Measurements from ENCODE around the gene PIP5K1B.

GRCh38 chr9:68859347-68859746, 154.3 kb downstream of the PIP5K1B start:
- no peak for TF ChIP-seq CENPX (CRISPR knock-in tag; IDR thresholded peaks at IDR 0.05)
- no peak for TF ChIP-seq POLR2AphosphoS5 (IDR thresholded peaks at IDR 0.05; ENCODE audit: low read depth, low read length)
- no peak for TF ChIP-seq GABPA (IDR thresholded peaks at IDR 0.05; ENCODE audit: low read depth, low read length)
- no peak for TF ChIP-seq GABPA (CRISPR knock-in tag; IDR thresholded peaks at IDR 0.05; ENCODE audit: low read depth)
- TF ChIP-seq ZNF276 (CRISPR knock-in tag; IDR thresholded peaks at IDR 0.05; ENCODE audit: low read depth) = no peak
- TF ChIP-seq KAT8 (CRISPR knock-in tag; IDR thresholded peaks at IDR 0.05) = no peak
- no peak for TF ChIP-seq TCF7L2 (IDR thresholded peaks at IDR 0.05; ENCODE audit: low read depth, low read length)
- TF ChIP-seq USF2 (IDR thresholded peaks at IDR 0.05; ENCODE audit: low read depth, low read length) = no peak
- TF ChIP-seq USF2 (CRISPR knock-in tag; IDR thresholded peaks at IDR 0.05; ENCODE audit: borderline replicate concordance) = no peak
- no peak for TF ChIP-seq JUND (CRISPR knock-in tag; IDR thresholded peaks at IDR 0.05)
- TF ChIP-seq ZNF331 (CRISPR knock-in tag; IDR thresholded peaks at IDR 0.05) = no peak
- TF ChIP-seq CTCF (CRISPR knock-in tag; IDR thresholded peaks at IDR 0.05) = no peak
- TF ChIP-seq CBX5 (CRISPR knock-in tag; IDR thresholded peaks at IDR 0.05; ENCODE audit: borderline replicate concordance) = no peak
- TF ChIP-seq SMARCE1 (IDR thresholded peaks at IDR 0.05; ENCODE audit: borderline replicate concordance) = no peak
- TF ChIP-seq ZMAT3 (CRISPR knock-in tag; conservative IDR thresholded peaks at IDR 0.05) = no peak
- TF ChIP-seq TGIF2 (CRISPR knock-in tag; IDR thresholded peaks at IDR 0.05) = no peak
